ENCODE data around the gene RNF220.

Gene RNF220

GRCh38 chr1:44685881-44686280 lies 280.8 kb downstream of the RNF220 start:
- in situ Hi-C loops (cut with MboI; ENCODE audit: low pct_unique_long_range_greater_than_20kb, low sequenced_read_pairs, unreplicated experiment) = no loop called here
- TF ChIP-seq CTCF (IDR thresholded peaks at IDR 0.05; ENCODE audit: extremely low read depth, insufficient read depth, missing control alignments) = no peak
- DNase-seq (ENCODE audit: low spot score) = no peak

GRCh38 chr1:44688760-44689446 lies 283.8 kb downstream of the RNF220 start:
- DNase-seq (ENCODE audit: low spot score) = no peak
- in situ Hi-C loops (cut with MboI; ENCODE audit: low pct_unique_long_range_greater_than_20kb, low sequenced_read_pairs, unreplicated experiment) = no loop called here
- TF ChIP-seq CTCF (IDR thresholded peaks at IDR 0.05; ENCODE audit: extremely low read depth, insufficient read depth, missing control alignments) = no peak

- no peak for TF ChIP-seq CTCF (IDR thresholded peaks at IDR 0.05; ENCODE audit: extremely low read depth, insufficient read depth, missing control alignments)
- no peak for DNase-seq (ENCODE audit: low spot score)
- in situ Hi-C loops (cut with MboI; ENCODE audit: low pct_unique_long_range_greater_than_20kb, low sequenced_read_pairs, unreplicated experiment) = no loop called here
Observed at GRCh38 chr1:44689447-44689765, 284.4 kb downstream of the RNF220 start.

DNA sequence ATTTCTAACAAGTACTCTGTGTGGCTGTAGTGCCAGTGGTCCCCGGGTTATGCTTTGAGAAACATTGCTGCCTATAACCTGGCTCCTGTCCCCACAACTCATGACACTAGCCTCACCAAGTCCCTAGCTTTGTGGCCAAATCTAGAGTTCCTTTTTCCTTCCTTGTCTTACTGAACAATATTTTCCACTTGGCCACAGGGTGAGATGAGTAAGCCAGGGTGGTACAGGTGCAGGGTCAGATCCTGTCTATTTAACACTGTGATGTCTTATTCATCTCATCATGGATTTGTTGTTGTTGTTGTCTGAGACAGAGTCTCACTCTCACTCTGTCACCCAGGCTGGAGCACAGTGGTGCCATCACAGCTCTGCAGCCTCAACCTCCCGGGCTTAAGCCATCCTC lies 288.1 kb downstream of the RNF220 start:
- DNase-seq (ENCODE audit: low spot score) = no peak
- no peak for TF ChIP-seq CTCF (IDR thresholded peaks at IDR 0.05; ENCODE audit: extremely low read depth, insufficient read depth, missing control alignments)
- in situ Hi-C loops (cut with MboI; ENCODE audit: low pct_unique_long_range_greater_than_20kb, low sequenced_read_pairs, unreplicated experiment) = no loop called here

GRCh38 chr1:44693900-44694299 lies 288.8 kb downstream of the RNF220 start:
- TF ChIP-seq CTCF (IDR thresholded peaks at IDR 0.05; ENCODE audit: extremely low read depth, insufficient read depth, missing control alignments) = no peak
- in situ Hi-C loops (cut with MboI; ENCODE audit: low pct_unique_long_range_greater_than_20kb, low sequenced_read_pairs, unreplicated experiment) = no loop called here
- DNase-seq (ENCODE audit: low spot score) = no peak

GRCh38 chr1:44694863-44695478 lies 289.9 kb downstream of the RNF220 start:
- in situ Hi-C loops (cut with MboI; ENCODE audit: low pct_unique_long_range_greater_than_20kb, low sequenced_read_pairs, unreplicated experiment) = no loop called here
- TF ChIP-seq CTCF (IDR thresholded peaks at IDR 0.05; ENCODE audit: extremely low read depth, insufficient read depth, missing control alignments) = no peak
- DNase-seq (ENCODE audit: low spot score) = peak; percentile 69

Measured in GM13977 (cell line).